Suppressor macrophage treated with lipopolysaccharide for 1 hour (primary cell): ENCODE measurements around the gene ZNF620.
A peak's percentile ranks its signal among the peaks of the same experiment; 100 is the strongest.
"Not testable (repeated sequence)": the region's sequence is repeated elsewhere in the genome, so short reads cannot be mapped to it uniquely, and the experiment has no call there.

ENCODE experiments used
- DNase-seq, 3 donors: peaks; one replicate each; pipeline ENCODE4 v3.0.0-alpha.2; 2020 to 2022

Gene ZNF620

GRCh38 chr3:40505599-40506462 is at the start of gene ZNF620:
Gene ZNF620, plus strand, starts transcription at chr3:40506039. Its CDS starts 314 bp downstream, at chr3:40506353.
- DNase-seq, result peak; percentile 53 to 69 (median 57)

GRCh38 chr3:40456279-40456939 is 49.4 kb upstream of the ZNF620 start:
- DNase-seq, result no peak

- peak; percentile 97 to 98 (median 97) for DNase-seq
These were observed 48.7 kb upstream of the ZNF620 start, which contains the start of gene RPL14 for GRCh38 chr3:40456940-40457823. Gene RPL14, plus strand, starts transcription at chr3:40457339. Its CDS starts 133 bp downstream, at chr3:40457472.

- no peak for DNase-seq
These were observed 47.4 kb upstream of the ZNF620 start for GRCh38 chr3:40458473-40458872.

GRCh38 chr3:40460481-40460880 is 45.4 kb upstream of the ZNF620 start:
- DNase-seq, result peak in 1 of 3 donors; percentile 19

GRCh38 chr3:40461161-40461560 is 44.7 kb upstream of the ZNF620 start:
- no peak for DNase-seq

- not testable (repeated sequence) for DNase-seq
These were observed 43.0 kb upstream of the ZNF620 start for GRCh38 chr3:40462838-40463237.

- DNase-seq, result no peak
These were observed 42.3 kb upstream of the ZNF620 start for GRCh38 chr3:40463579-40463978.

- DNase-seq, result no peak
These were observed 41.3 kb upstream of the ZNF620 start for GRCh38 chr3:40464339-40465110.

GRCh38 chr3:40465111-40465407 is 40.8 kb upstream of the ZNF620 start:
- DNase-seq, result no peak

- DNase-seq, result no peak
These were observed 40.4 kb upstream of the ZNF620 start for GRCh38 chr3:40465456-40465855.

GRCh38 chr3:40468018-40468417 is 37.8 kb upstream of the ZNF620 start:
- DNase-seq, result no peak

- no peak for DNase-seq
These were observed 35.1 kb upstream of the ZNF620 start for GRCh38 chr3:40470701-40471100.

GRCh38 chr3:40476478-40477470 is 29.1 kb upstream of the ZNF620 start, which contains the start of gene ZNF619:
Gene ZNF619, plus strand, starts transcription at chr3:40477122. Its CDS starts 858 bp downstream, at chr3:40477980.
- DNase-seq, result peak; percentile 83 to 89 (median 88)

GRCh38 chr3:40477666-40478065 is 28.2 kb upstream of the ZNF620 start:
- peak; percentile 31 for DNase-seq

GRCh38 chr3:40487172-40487571 is 18.7 kb upstream of the ZNF620 start:
- DNase-seq, result no peak

- no peak for DNase-seq
These were observed 14.9 kb upstream of the ZNF620 start for GRCh38 chr3:40490916-40491315.

- no peak for DNase-seq
These were observed 11.1 kb upstream of the ZNF620 start for GRCh38 chr3:40494698-40495097.

- no peak for DNase-seq
These were observed 8.6 kb upstream of the ZNF620 start for GRCh38 chr3:40497288-40497687.

GRCh38 chr3:40499952-40500351 is 5.9 kb upstream of the ZNF620 start:
- no peak for DNase-seq

- no peak for DNase-seq
These were observed 3.8 kb upstream of the ZNF620 start for GRCh38 chr3:40502034-40502433.
